ENCODE measurements around the gene LRRC74B. TPM values are rescaled to one million over a fixed set of nuclear protein-coding genes. Genes with fewer than 3 reads are reported as not detected.
A peak's percentile ranks its signal among the peaks of the same experiment; 100 is the strongest.

The LRRC74B gene
- total RNA-seq, 1 donor from 2014 or later: not detected

DNA sequence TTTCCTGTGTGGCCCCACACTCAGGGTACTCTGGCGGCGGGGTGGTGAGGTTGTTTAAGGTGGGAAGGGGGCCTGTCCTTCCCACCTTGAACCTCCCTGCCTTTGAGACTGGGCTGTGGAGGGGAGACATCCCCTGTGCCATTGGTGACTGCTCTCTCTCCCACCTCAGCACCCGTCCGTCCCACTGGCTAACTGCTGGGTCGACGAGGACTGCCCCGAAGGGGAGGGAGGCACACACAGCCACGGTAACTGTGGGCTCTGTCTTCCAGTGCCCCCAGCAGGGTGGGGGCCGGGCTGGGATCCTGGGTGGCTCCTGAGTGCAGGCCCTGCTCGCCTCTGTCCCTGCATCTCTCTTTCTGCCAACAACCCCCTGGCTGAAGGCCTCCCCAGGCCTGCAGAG is 23.2 kb upstream of the LRRC74B start:
- FAIRE-seq (no peak), DNase-seq (ENCODE audit: low read depth) (no peak)
- Histone ChIP-seq H3K36me3 (ENCODE audit: control insufficient read depth, insufficient read depth, low read length) (no peaks in the 10 kb centered on the region), H3K27me3 (ENCODE audit: control insufficient read depth, insufficient read depth, low read length) (no peaks in the 10 kb centered on the region), H3K4me3 (ENCODE audit: low read depth, low read length) (no peak overlapping the region)
- TF ChIP-seq, protein P1, sequence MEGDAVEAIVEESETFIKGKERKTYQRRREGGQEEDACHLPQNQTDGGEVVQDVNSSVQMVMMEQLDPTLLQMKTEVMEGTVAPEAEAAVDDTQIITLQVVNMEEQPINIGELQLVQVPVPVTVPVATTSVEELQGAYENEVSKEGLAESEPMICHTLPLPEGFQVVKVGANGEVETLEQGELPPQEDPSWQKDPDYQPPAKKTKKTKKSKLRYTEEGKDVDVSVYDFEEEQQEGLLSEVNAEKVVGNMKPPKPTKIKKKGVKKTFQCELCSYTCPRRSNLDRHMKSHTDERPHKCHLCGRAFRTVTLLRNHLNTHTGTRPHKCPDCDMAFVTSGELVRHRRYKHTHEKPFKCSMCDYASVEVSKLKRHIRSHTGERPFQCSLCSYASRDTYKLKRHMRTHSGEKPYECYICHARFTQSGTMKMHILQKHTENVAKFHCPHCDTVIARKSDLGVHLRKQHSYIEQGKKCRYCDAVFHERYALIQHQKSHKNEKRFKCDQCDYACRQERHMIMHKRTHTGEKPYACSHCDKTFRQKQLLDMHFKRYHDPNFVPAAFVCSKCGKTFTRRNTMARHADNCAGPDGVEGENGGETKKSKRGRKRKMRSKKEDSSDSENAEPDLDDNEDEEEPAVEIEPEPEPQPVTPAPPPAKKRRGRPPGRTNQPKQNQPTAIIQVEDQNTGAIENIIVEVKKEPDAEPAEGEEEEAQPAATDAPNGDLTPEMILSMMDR (IDR thresholded peaks at IDR 0.05; ENCODE audit: insufficient read depth, low read length, severe bottlenecking): no peak

- TF ChIP-seq, protein P1 (IDR thresholded peaks at IDR 0.05; ENCODE audit: insufficient read depth, low read length, severe bottlenecking): no peak
- H3K36me3 ChIP-seq (ENCODE audit: control insufficient read depth, insufficient read depth, low read length): no peaks in the 10 kb centered on the region
- FAIRE-seq: no peak
- DNase-seq (ENCODE audit: low read depth): no peak
- no peak overlapping the region for H3K4me3 ChIP-seq (ENCODE audit: low read depth, low read length)
- no peaks in the 10 kb centered on the region for H3K27me3 ChIP-seq (ENCODE audit: control insufficient read depth, insufficient read depth, low read length)
Measured at GRCh38 chr22:21022955-21023614, 22.7 kb upstream of the LRRC74B start.

- TF ChIP-seq, protein P1 (IDR thresholded peaks at IDR 0.05; ENCODE audit: insufficient read depth, low read length, severe bottlenecking): no peak
- peak; percentile 84 for DNase-seq (ENCODE audit: low read depth)
- Histone ChIP-seq H3K4me3 (ENCODE audit: low read depth, low read length) (no peak overlapping the region), H3K27me3 (ENCODE audit: control insufficient read depth, insufficient read depth, low read length) (no peaks in the 10 kb centered on the region), H3K36me3 (ENCODE audit: control insufficient read depth, insufficient read depth, low read length) (no peaks in the 10 kb centered on the region)
- FAIRE-seq: no peak
Measured at GRCh38 chr22:21025266-21025665, 20.5 kb upstream of the LRRC74B start.

- TF ChIP-seq, protein P1 (IDR thresholded peaks at IDR 0.05; ENCODE audit: insufficient read depth, low read length, severe bottlenecking): no peak
- peak; percentile 86 for DNase-seq (ENCODE audit: low read depth)
- H3K36me3 ChIP-seq (ENCODE audit: control insufficient read depth, insufficient read depth, low read length): no peaks in the 10 kb centered on the region
- peak; percentile 55 for FAIRE-seq
- no peak overlapping the region for H3K4me3 ChIP-seq (ENCODE audit: low read depth, low read length)
- no peaks in the 10 kb centered on the region for H3K27me3 ChIP-seq (ENCODE audit: control insufficient read depth, insufficient read depth, low read length)
Measured at GRCh38 chr22:21025763-21026755, 19.7 kb upstream of the LRRC74B start.

DNA sequence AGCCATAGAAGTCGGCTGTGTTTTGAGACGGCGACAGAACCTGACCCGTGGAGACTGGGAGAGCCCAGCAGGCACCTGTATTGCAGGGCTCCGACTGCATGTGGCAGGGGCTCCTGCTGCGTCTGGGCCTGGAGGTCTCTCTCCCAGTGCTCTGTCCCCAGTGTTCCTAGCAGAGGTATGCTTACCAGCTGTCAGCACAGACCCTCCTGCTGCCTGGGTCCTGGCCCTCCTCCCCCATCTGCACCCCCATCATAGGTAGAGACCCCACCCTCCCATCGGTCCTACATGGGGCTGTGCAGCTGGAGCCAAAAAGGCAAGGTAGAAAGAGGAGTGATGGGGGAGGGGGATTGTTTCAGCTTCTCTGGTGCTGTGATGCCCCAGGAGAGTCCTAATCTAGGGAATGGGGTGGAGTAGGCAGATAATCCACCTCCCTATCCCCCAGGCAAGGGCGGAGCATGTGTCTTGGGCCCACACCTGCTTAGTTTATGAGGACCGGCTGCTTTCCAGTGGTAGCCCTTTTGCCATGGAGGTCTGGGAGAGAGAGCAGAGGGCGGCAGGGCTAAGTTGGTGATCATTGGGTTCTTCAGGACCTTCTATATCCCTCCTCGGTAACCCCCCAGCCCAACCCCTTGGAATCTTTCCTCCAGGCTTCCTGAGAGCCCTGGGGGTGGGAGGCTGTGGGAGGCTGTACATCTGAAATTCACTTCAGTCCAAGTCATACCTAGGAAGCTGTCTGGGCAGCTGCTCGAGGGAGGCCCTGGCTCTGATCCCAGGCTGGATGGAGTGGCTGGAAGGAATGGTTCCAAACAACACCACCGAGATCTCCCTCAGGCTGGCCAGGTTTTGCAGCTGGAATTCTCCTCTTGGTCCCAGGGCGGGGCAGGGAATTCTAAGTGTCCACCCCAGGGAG is 18.7 kb upstream of the LRRC74B start:
- no peaks in the 10 kb centered on the region for H3K36me3 ChIP-seq (ENCODE audit: control insufficient read depth, insufficient read depth, low read length)
- DNase-seq (ENCODE audit: low read depth): peak; percentile 62
- TF ChIP-seq, protein P1 (IDR thresholded peaks at IDR 0.05; ENCODE audit: insufficient read depth, low read length, severe bottlenecking): no peak
- H3K27me3 ChIP-seq (ENCODE audit: control insufficient read depth, insufficient read depth, low read length): peaks cover 1% of the 10 kb centered on the region
- peak; percentile 83 for FAIRE-seq
- H3K4me3 ChIP-seq (ENCODE audit: low read depth, low read length): no peak overlapping the region

All from bronchial epithelial cell (primary cell).